IMR-90 (cell line): ENCODE results near the gene PDILT. TPM values are rescaled to one million over a fixed set of nuclear protein-coding genes. Genes with fewer than 3 reads are reported as not detected.

Source experiments
- ATAC-seq: fragments of 200-7000 bp; cut with Tn5 transposase; 2 replicates; pipeline ENCODE4 v1.9.1; 2020; ENCODE audit warnings: low read depth, mild to moderate bottlenecking, moderate library complexity
- BruUV-seq: library from RNA; stranded (reverse); fragments of 400-500 nt; replicated peaks from 2 replicates; lab custom pipeline; 2021; lab: Mats Ljungman, UMichigan
- CTCF ChIA-PET: fragments of 300-600 bp; formaldehyde crosslinking; extraction: SDS; loops from one replicate; lab custom pipeline; 2021; ENCODE audit warnings: antibody characterized with exemption; lab: Yijun Ruan, JAX
- POLR2A ChIA-PET: fragments of 300-600 bp; sonication (Branson Sonifier 250); formaldehyde crosslinking; loops from one replicate; lab custom pipeline; 2022; ENCODE audit warnings: antibody characterized with exemption; ENCODE audit not compliant: unreplicated experiment; lab: Charles Lee
- DNase-seq: peaks from one replicate; pipeline ENCODE4 v3.0.0; 2013
- H2AFZ ChIP-seq: replicated peaks from 2 replicates; pipeline ENCODE3; 2013; ENCODE audit warnings: low read length, mild to moderate bottlenecking; ENCODE audit not compliant: poor library complexity
- H2AK5ac ChIP-seq: 2 replicates; pipeline ENCODE4 v1.6.1; 2013; ENCODE audit warnings: low read depth, low read length, inconsistent platforms
- H2AK9ac ChIP-seq: replicated peaks from 2 replicates; pipeline ENCODE3; 2013; ENCODE audit warnings: mild to moderate bottlenecking, low read depth, low read length, moderate library complexity; ENCODE audit not compliant: poor library complexity
- H2BK120ac ChIP-seq: 2 replicates; pipeline ENCODE4 v1.6.1; 2013; ENCODE audit warnings: low read depth, low read length, inconsistent platforms
- H2BK15ac ChIP-seq: 3 replicates; pipeline ENCODE4 v1.6.1; 2013; ENCODE audit warnings: low read depth, low read length, inconsistent platforms
- H2BK20ac ChIP-seq: 2 replicates; pipeline ENCODE4 v1.6.1; 2013; ENCODE audit warnings: low read depth, mild to moderate bottlenecking, inconsistent platforms, low read length, moderate library complexity
- H2BK5ac ChIP-seq: 2 replicates; pipeline ENCODE4 v1.6.1; 2013; ENCODE audit warnings: mild to moderate bottlenecking, low read depth, low read length, inconsistent platforms; ENCODE audit not compliant: poor library complexity, severe bottlenecking
- H3K14ac ChIP-seq: replicated peaks from 2 replicates; pipeline ENCODE4 v1.6.1; 2013; ENCODE audit warnings: low read depth, low read length, inconsistent platforms
- H3K18ac ChIP-seq: 2 replicates; pipeline ENCODE4 v1.6.1; 2013; ENCODE audit warnings: low read depth, low read length, control low read depth
- H3K23ac ChIP-seq: 2 replicates; pipeline ENCODE4 v1.6.1; 2013; ENCODE audit warnings: low read depth, low read length, inconsistent platforms
- H3K27ac ChIP-seq: 2 replicates; pipeline ENCODE4 v1.5.1; 2013; ENCODE audit warnings: mild to moderate bottlenecking, control low read depth, low read length; ENCODE audit not compliant: insufficient read depth
- H3K27me3 ChIP-seq: 2 replicates; pipeline ENCODE4 v1.6.1; 2013; ENCODE audit warnings: low read length; ENCODE audit not compliant: control insufficient read depth, insufficient read depth
- H3K36me3 ChIP-seq: 2 replicates; pipeline ENCODE4 v1.6.1; 2013; ENCODE audit warnings: low read length, mixed read lengths; ENCODE audit not compliant: control insufficient read depth, insufficient read depth
- H3K4ac ChIP-seq: 2 replicates; pipeline ENCODE4 v1.6.1; 2013; ENCODE audit warnings: low read depth, low read length, inconsistent platforms
- H3K4me1 ChIP-seq: 2 replicates; pipeline ENCODE4 v1.6.1; 2013; ENCODE audit warnings: low read length, mixed read lengths; ENCODE audit not compliant: control insufficient read depth, insufficient read depth
- H3K4me2 ChIP-seq: 2 replicates; pipeline ENCODE4 v1.6.1; 2013; ENCODE audit warnings: low read depth, mild to moderate bottlenecking, control low read depth, low read length, moderate library complexity
- H3K4me3 ChIP-seq: 2 replicates; pipeline ENCODE4 v1.5.1; 2013; ENCODE audit warnings: low read depth, mild to moderate bottlenecking, control low read depth, low read length, moderate library complexity; ENCODE audit not compliant: insufficient read depth
- H3K56ac ChIP-seq: 2 replicates; pipeline ENCODE4 v1.6.1; 2013; ENCODE audit warnings: low read length, inconsistent platforms; ENCODE audit not compliant: insufficient read depth; ENCODE audit errors: extremely low read depth
- H3K79me1 ChIP-seq, 2 experiments: 2 replicates each; pipeline ENCODE4 v1.6.1; 2013; ENCODE audit warnings: low read length in 2 of 2, inconsistent platforms in 1 of 2, low read depth in 1 of 2
- H3K9ac ChIP-seq: 2 replicates; pipeline ENCODE4 v1.6.1; 2013; ENCODE audit warnings: low read depth, low read length, control low read depth
- H3K9me1 ChIP-seq: 2 replicates; pipeline ENCODE4 v1.6.1; 2013; ENCODE audit warnings: low read length, inconsistent platforms; ENCODE audit not compliant: insufficient read depth
- H3K9me3 ChIP-seq: 2 replicates; pipeline ENCODE4 v1.6.1; 2013; ENCODE audit warnings: low read length; ENCODE audit not compliant: control insufficient read depth, insufficient read depth
- H4K20me1 ChIP-seq: 2 replicates; pipeline ENCODE4 v1.6.1; 2013; ENCODE audit warnings: low read length, inconsistent platforms; ENCODE audit not compliant: insufficient read depth
- H4K5ac ChIP-seq: 2 replicates; pipeline ENCODE4 v1.6.1; 2013; ENCODE audit warnings: mild to moderate bottlenecking, low read depth, low read length, control low read depth
- H4K8ac ChIP-seq, 2 experiments: 2 replicates each; pipeline ENCODE4 v1.6.1; 2013; ENCODE audit warnings: low read depth in 2 of 2, low read length in 2 of 2, control low read depth in 1 of 2, inconsistent platforms in 1 of 2
- H4K91ac ChIP-seq: 2 replicates; pipeline ENCODE4 v1.6.1; 2013; ENCODE audit warnings: low read depth, low read length, inconsistent platforms; ENCODE audit not compliant: insufficient read depth
- BHLHE40 ChIP-seq: fragments of 150-350 bp; IDR thresholded peaks from 2 replicates; pipeline ENCODE4 v1.6.1; 2016; ENCODE audit warnings: mild to moderate bottlenecking, low read depth, low read length
- CHD1 ChIP-seq: IDR thresholded peaks from 2 replicates; pipeline ENCODE4 v1.6.1; 2012; ENCODE audit warnings: low read depth, low read length, improper control_type of control experiment
- CTCF ChIP-seq: conservative IDR thresholded peaks from 2 replicates; pipeline ENCODE4 v1.5.1; 2012; ENCODE audit warnings: mild to moderate bottlenecking, low read depth, low read length, improper control_type of control experiment
- ELK1 ChIP-seq: fragments of 150-350 bp; IDR thresholded peaks from 2 replicates; pipeline ENCODE4 v1.6.1; 2016; ENCODE audit warnings: low read depth, mild to moderate bottlenecking, low read length, moderate library complexity, borderline replicate concordance
- FOS ChIP-seq: fragments of 150-350 bp; IDR thresholded peaks from 2 replicates; pipeline ENCODE4 v1.6.1; 2016; ENCODE audit warnings: low read depth, low read length
- MAFK ChIP-seq: IDR thresholded peaks from 2 replicates; pipeline ENCODE4 v1.6.1; 2012; ENCODE audit warnings: low read depth, low read length, improper control_type of control experiment
- MAZ ChIP-seq: IDR thresholded peaks from 2 replicates; pipeline ENCODE4 v1.6.1; 2012; ENCODE audit warnings: low read depth, mild to moderate bottlenecking, low read length, improper control_type of control experiment, moderate library complexity, borderline replicate concordance
- MXI1 ChIP-seq: IDR thresholded peaks from 2 replicates; pipeline ENCODE4 v1.6.1; 2012; ENCODE audit warnings: low read depth, mild to moderate bottlenecking, low read length, moderate library complexity, borderline replicate concordance
- NFE2L2 ChIP-seq: fragments of 150-350 bp; IDR thresholded peaks from 2 replicates; pipeline ENCODE4 v1.6.1; 2016; ENCODE audit warnings: low read depth, mild to moderate bottlenecking, low read length
- POLR2A ChIP-seq: IDR thresholded peaks from 2 replicates; pipeline ENCODE4 v1.6.1; 2012; ENCODE audit warnings: mild to moderate bottlenecking, low read depth, low read length
- RAD21 ChIP-seq: IDR thresholded peaks from 2 replicates; pipeline ENCODE4 v1.6.1; 2012; ENCODE audit warnings: low read length, improper control_type of control experiment
- RCOR1 ChIP-seq: IDR thresholded peaks from 2 replicates; pipeline ENCODE4 v1.6.1; 2012; ENCODE audit warnings: mild to moderate bottlenecking, low read length, improper control_type of control experiment; ENCODE audit not compliant: insufficient replicate concordance
- RFX5 ChIP-seq: IDR thresholded peaks from 2 replicates; pipeline ENCODE4 v1.8.0; 2012; ENCODE audit warnings: low read depth, mild to moderate bottlenecking, low read length, moderate library complexity
- SMC3 ChIP-seq: fragments of 150-350 bp; IDR thresholded peaks from 2 replicates; pipeline ENCODE4 v1.6.1; 2016; ENCODE audit warnings: low read depth, mild to moderate bottlenecking, antibody characterized with exemption, low read length, moderate library complexity
- USF2 ChIP-seq: fragments of 150-350 bp; IDR thresholded peaks from 2 replicates; pipeline ENCODE4 v1.6.1; 2017; ENCODE audit warnings: mild to moderate bottlenecking, antibody characterized with exemption, low read length, low read depth
- WGBS, 2 experiments: methylation state at CpG; one replicate each; pipeline versions ENCODE4 v1.1.5 to v1.1.7; 2013; ENCODE audit warnings: missing lambda C conversion rate in 2 of 2; ENCODE audit not compliant: insufficient read length in 1 of 2; ENCODE audit errors: extremely low coverage in 2 of 2; 5-methylcytosine and 5-hydroxymethylcytosine counted together
- dilution Hi-C: fragments of 300-500 bp; cut with HindIII; formaldehyde crosslinking; loops from one replicate; pipeline ENCODE4 v1.14.3; 2018; ENCODE audit warnings: low sequenced_read_pairs; ENCODE audit not compliant: unreplicated experiment
- in situ Hi-C: fragments of 300-500 bp; cut with MboI; formaldehyde crosslinking; loops from 3 replicates; pipeline ENCODE4 v1.14.3; 2019; ENCODE audit warnings: low sequenced_read_pairs, inconsistent platforms, mixed read lengths
- intact Hi-C: fragments of 100-400 bp; cut with micrococcal nuclease; formaldehyde crosslinking; loops from 2 replicates; pipeline ENCODE4 v1.10.0; 2022
- polyA plus RNA-seq, 3 experiments: library from polyadenylated mRNA; depleted of rRNA; stranded (reverse); fragments of >200 nt; gene quantifications; 2 replicates each; pipeline ENCODE4 v1.2.3, GENCODE V29; 2012; ENCODE audit warnings: low replicate concordance in 1 of 3
- total RNA-seq: library from RNA; depleted of rRNA; stranded (reverse); fragments of >200 nt; gene quantifications from 2 replicates; pipeline ENCODE4 v1.2.3, GENCODE V29; 2012

The PDILT gene
- total and polyA plus RNA-seq, 2 of the 4 experiments (the other 2 are of a cell fraction) = not detected

GRCh38 chr16:20395946-20396345 lies 8.6 kb downstream of the PDILT start:
- TF ChIP-seq BHLHE40 (no peak), MXI1 (no peak), FOS (no peak), MAZ (no peak), RAD21 (no peak), USF2 (no peak), MAFK (no peak), ELK1 (no peak), POLR2A (no peak), CHD1 (no peak), RFX5 (no peak), RCOR1 (no peak), NFE2L2 (no peak), CTCF (no peak), SMC3 (no peak)
- no peak overlapping the region for H2AK5ac ChIP-seq
- H3K56ac ChIP-seq = no peak overlapping the region
- H3K4me2 ChIP-seq = no peak overlapping the region
- H4K20me1 ChIP-seq = no peaks in the 10 kb centered on the region
- H4K8ac ChIP-seq = no peak overlapping the region
- no peak for ATAC-seq
- no peak overlapping the region for H2BK20ac ChIP-seq
- CTCF ChIA-PET = no interaction called here
- no peak overlapping the region for H2AK9ac ChIP-seq
- H3K27ac ChIP-seq = no peak overlapping the region
- H3K9ac ChIP-seq = no peak overlapping the region
- no peaks in the 10 kb centered on the region for H3K79me1 ChIP-seq
- H3K4me3 ChIP-seq = no peak overlapping the region
- H3K18ac ChIP-seq = no peak overlapping the region
- H4K5ac ChIP-seq = no peak overlapping the region
- no peak overlapping the region for H2BK5ac ChIP-seq
- no peaks in the 10 kb centered on the region for H3K36me3 ChIP-seq
- H3K9me3 ChIP-seq = peaks cover 3% of the 10 kb centered on the region; the same call in 1 of the 2 replicates
- H3K4me1 ChIP-seq = no peaks in the 10 kb centered on the region
- POLR2A ChIA-PET = no interaction called here
- dilution Hi-C loops = no loop called here
- no peak overlapping the region for H2BK120ac ChIP-seq
- in situ Hi-C loops = loop anchor here (25.0 kb wide), 1 partner anchor 784 kb away; no protein-coding TSS in a partner anchor
- no peaks in the 10 kb centered on the region for H3K27me3 ChIP-seq
- H4K91ac ChIP-seq = no peak overlapping the region
- intact Hi-C loops = no loop called here
- H3K4ac ChIP-seq = no peak overlapping the region
- H2AFZ ChIP-seq = no peak overlapping the region
- no CpG with 5 or more reads among the region's 2 CpGs for WGBS, 2 experiments
- DNase-seq = no peak
- no peak overlapping the region for H2BK15ac ChIP-seq
- no peak overlapping the region for H3K23ac ChIP-seq
- H3K9me1 ChIP-seq = no peaks in the 10 kb centered on the region
- BruUV-seq = no TSS peak
- H3K14ac ChIP-seq = no peak overlapping the region
